Lower leg skin (tissue), 3 donors: ENCODE results near the gene UTRN.

Experiments used
- POLR2A ChIP-seq, 2 donors: fragments of 450-650 bp; IDR thresholded peaks; one replicate each; pipeline ENCODE4 v1.6.1; 2016 to 2017; ENCODE audit warnings: antibody characterized with exemption in 2 of 2, mild to moderate bottlenecking in 1 of 2, moderate library complexity in 1 of 2
- TF ChIP-seq, protein P1 (sequence below), 3 donors: fragments of 450-650 bp; IDR thresholded peaks; one replicate each; pipeline ENCODE4 v1.5.1; 2016; ENCODE audit warnings: antibody characterized with exemption in 3 of 3, mild to moderate bottlenecking in 3 of 3, moderate library complexity in 2 of 3

DNA sequence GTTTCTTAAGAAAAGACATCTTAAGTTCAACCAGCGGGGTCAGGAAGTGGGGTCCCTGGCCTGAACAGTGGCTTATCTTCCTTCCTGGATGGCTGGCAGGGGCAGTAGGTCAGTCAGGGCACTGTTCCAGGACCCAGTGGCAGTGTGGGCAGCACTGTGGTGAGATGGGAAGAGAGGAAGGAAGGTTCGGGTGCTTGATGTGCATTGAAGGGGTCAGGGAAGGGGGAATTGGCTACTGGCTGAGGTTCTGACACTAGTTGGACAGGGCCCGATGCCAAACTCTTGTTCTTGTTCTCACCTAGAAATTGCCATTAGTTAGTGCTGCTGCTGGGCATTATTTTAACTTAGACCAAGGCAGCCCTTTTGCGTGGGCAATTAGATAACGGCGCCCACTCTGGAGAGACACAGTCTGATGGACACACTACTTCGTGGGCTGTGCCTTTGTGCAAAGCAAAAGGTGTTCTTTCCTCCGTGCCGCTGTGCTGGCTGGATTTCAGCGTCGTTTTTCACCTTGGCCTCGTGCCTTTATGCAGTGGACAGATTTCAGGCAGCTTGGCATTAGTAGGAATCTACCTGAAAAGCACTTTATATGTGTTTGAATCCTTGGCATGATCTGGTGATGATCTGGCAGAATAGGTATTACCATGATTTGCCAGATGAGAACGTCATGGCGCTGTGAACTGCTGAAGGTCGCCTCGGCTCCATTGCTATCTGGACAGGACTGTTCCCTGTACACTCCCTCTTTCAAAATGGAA, 30.3 kb downstream of the UTRN start:
- TF ChIP-seq, protein P1, sequence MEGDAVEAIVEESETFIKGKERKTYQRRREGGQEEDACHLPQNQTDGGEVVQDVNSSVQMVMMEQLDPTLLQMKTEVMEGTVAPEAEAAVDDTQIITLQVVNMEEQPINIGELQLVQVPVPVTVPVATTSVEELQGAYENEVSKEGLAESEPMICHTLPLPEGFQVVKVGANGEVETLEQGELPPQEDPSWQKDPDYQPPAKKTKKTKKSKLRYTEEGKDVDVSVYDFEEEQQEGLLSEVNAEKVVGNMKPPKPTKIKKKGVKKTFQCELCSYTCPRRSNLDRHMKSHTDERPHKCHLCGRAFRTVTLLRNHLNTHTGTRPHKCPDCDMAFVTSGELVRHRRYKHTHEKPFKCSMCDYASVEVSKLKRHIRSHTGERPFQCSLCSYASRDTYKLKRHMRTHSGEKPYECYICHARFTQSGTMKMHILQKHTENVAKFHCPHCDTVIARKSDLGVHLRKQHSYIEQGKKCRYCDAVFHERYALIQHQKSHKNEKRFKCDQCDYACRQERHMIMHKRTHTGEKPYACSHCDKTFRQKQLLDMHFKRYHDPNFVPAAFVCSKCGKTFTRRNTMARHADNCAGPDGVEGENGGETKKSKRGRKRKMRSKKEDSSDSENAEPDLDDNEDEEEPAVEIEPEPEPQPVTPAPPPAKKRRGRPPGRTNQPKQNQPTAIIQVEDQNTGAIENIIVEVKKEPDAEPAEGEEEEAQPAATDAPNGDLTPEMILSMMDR (IDR thresholded peaks at IDR 0.05): no peak
- no peak for TF ChIP-seq POLR2A (IDR thresholded peaks at IDR 0.05)
